Measurements from ENCODE around the gene COPZ1. TPM values are rescaled to one million over a fixed set of nuclear protein-coding genes. Genes with fewer than 3 reads are reported as not detected.

Gene COPZ1
- polyA plus RNA-seq, 3 donors = 78.9 to 190 (median 176) TPM

DNA sequence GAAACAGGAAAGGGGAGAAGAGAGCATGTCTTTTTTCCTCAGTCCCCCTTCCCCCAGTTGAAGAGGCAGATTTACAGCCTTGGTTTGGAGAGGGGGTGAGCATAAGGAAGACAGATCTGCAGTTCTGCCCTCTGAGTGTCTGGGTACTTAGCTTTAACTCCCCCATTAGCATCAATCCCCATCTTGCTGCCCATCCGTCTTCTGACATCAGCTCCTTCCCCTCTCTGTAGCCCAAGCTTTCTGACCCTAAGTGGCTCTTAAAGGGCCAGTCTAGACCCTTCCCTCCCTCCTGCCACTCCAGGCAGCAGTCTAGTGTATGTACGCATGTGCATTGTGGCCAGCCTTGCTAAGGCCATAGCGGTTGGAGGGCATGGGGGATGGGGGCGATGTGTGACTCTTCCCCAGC, 32.0 kb downstream of the COPZ1 start:
- H3K27ac Mint-ChIP-seq = no peak overlapping the region
- peaks cover 23 to 26% of the 10 kb centered on the region in 2 donors for H3K36me3 Mint-ChIP-seq
- no peaks in the 10 kb centered on the region for H3K9me3 Mint-ChIP-seq
- Histone ChIP-seq H3K4me3 (replicated peaks in 1 of 3; ENCODE audit: low read depth in 2 of 3, low read length in 3 of 3) (no peak overlapping the region), H3K4me1 (ENCODE audit: control insufficient read depth in 1 of 2, insufficient read depth in 2 of 2, low read length in 2 of 2) (peaks cover 30 to 41% of the 10 kb centered on the region in 2 donors), H3K27ac (ENCODE audit: low read depth in 1 of 2, low read length in 2 of 2) (no peak overlapping the region), H3K79me2 (ENCODE audit: insufficient read depth, low read length) (peaks cover 4% of the 10 kb centered on the region), H2AFZ (ENCODE audit: insufficient read depth, low read depth, low read length, poor library complexity, severe bottlenecking) (no peak overlapping the region), H4K20me1 (ENCODE audit: insufficient read depth, low read length) (no peaks in the 10 kb centered on the region), H3K36me3 (replicated peaks in 1 of 2; ENCODE audit: control insufficient read depth in 1 of 2, insufficient read depth in 2 of 2, low read length in 2 of 2) (peaks cover 0 to 19% of the 10 kb centered on the region in 2 donors), H3K9me3 (replicated peaks in 1 of 2; ENCODE audit: control insufficient read depth in 1 of 2, insufficient read depth in 1 of 2, low read length in 2 of 2) (no peaks in the 10 kb centered on the region), H3K4me2 (replicated peaks; ENCODE audit: extremely low read depth, low read length, poor library complexity, severe bottlenecking) (no peak overlapping the region), H3K27me3 (ENCODE audit: control insufficient read depth in 2 of 2, insufficient read depth in 2 of 2, low read length in 2 of 2) (no peaks in the 10 kb centered on the region), H3K9ac (ENCODE audit: insufficient read depth, low read length, poor library complexity, severe bottlenecking) (no peak overlapping the region)
- DNase-seq = no peak
- peaks cover 23% of the 10 kb centered on the region for H3K4me1 Mint-ChIP-seq
- peaks cover 4 to 6% (median 5%) of the 10 kb centered on the region in 3 donors for H3K27me3 Mint-ChIP-seq (ENCODE audit: low read depth in 3 of 3)
- TF ChIP-seq, protein P1, sequence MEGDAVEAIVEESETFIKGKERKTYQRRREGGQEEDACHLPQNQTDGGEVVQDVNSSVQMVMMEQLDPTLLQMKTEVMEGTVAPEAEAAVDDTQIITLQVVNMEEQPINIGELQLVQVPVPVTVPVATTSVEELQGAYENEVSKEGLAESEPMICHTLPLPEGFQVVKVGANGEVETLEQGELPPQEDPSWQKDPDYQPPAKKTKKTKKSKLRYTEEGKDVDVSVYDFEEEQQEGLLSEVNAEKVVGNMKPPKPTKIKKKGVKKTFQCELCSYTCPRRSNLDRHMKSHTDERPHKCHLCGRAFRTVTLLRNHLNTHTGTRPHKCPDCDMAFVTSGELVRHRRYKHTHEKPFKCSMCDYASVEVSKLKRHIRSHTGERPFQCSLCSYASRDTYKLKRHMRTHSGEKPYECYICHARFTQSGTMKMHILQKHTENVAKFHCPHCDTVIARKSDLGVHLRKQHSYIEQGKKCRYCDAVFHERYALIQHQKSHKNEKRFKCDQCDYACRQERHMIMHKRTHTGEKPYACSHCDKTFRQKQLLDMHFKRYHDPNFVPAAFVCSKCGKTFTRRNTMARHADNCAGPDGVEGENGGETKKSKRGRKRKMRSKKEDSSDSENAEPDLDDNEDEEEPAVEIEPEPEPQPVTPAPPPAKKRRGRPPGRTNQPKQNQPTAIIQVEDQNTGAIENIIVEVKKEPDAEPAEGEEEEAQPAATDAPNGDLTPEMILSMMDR (IDR thresholded peaks at IDR 0.05) = no peak
- 75% methylated on average over 1 of the region's 4 CpGs for WGBS (ENCODE audit: insufficient coverage)
- H3K4me3 Mint-ChIP-seq = no peak overlapping the region
- intact Hi-C loops (cut with micrococcal nuclease) = no loop called here

DNA sequence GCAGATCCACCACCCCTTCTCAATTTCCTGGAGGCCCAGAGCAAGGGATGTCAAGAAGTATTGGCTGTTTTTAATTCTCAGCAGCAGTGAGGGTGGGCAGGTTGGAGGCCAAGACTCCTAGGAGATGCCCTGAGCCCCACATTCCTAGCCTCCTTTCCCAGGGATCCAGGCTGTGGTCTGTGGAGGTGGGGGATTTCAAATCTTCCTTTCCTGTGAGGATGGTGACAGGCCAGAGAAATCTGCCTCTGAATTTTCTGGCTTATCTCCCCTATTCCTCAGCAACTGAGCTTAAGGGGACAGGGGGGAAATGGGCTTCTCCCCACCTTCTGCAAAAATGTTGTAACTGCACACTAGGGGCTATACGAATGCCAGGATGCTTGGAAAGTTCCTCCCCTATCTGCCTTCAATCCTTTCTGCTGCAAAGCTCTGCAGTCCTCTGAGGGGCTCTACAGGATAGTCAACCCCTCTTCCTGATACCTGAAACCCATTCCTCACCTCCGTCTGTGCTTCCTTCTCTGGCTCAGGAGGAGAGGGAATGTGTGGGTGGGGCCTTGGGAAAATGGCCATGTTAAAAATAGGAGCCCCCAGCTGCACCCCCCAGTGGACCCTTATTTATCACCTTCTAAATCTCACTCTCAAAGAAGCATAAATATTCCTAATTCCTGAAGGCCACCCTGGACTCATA, 32.7 kb downstream of the COPZ1 start:
- TF ChIP-seq, protein P1 (IDR thresholded peaks at IDR 0.05) = no peak
- no peaks in the 10 kb centered on the region for H3K9me3 Mint-ChIP-seq
- H3K4me2 ChIP-seq (replicated peaks; ENCODE audit: extremely low read depth, low read length, poor library complexity, severe bottlenecking) = no peak overlapping the region
- H3K36me3 Mint-ChIP-seq = peaks cover 19% of the 10 kb centered on the region in 2 donors
- H3K4me3 Mint-ChIP-seq = no peak overlapping the region
- H4K20me1 ChIP-seq (ENCODE audit: insufficient read depth, low read length) = no peaks in the 10 kb centered on the region
- H3K4me1 Mint-ChIP-seq = peaks cover 21% of the 10 kb centered on the region
- peaks cover 35 to 44% of the 10 kb centered on the region in 2 donors for H3K4me1 ChIP-seq (ENCODE audit: control insufficient read depth in 1 of 2, insufficient read depth in 2 of 2, low read length in 2 of 2)
- peaks cover 0 to 2% (median 1%) of the 10 kb centered on the region in 3 donors for H3K27me3 Mint-ChIP-seq (ENCODE audit: low read depth in 3 of 3)
- no peak overlapping the region for H3K9ac ChIP-seq (ENCODE audit: insufficient read depth, low read length, poor library complexity, severe bottlenecking)
- peak overlapping the region in 1 of 3 experiments; percentile 86 for H3K4me3 ChIP-seq (replicated peaks in 1 of 3; ENCODE audit: low read depth in 2 of 3, low read length in 3 of 3)
- 50% methylated on average over 1 of the region's 2 CpGs for WGBS (ENCODE audit: insufficient coverage)
- intact Hi-C loops (cut with micrococcal nuclease) = no loop called here
- H3K27me3 ChIP-seq (ENCODE audit: control insufficient read depth in 2 of 2, insufficient read depth in 2 of 2, low read length in 2 of 2) = no peaks in the 10 kb centered on the region
- no peak overlapping the region for H2AFZ ChIP-seq (ENCODE audit: insufficient read depth, low read depth, low read length, poor library complexity, severe bottlenecking)
- H3K9me3 ChIP-seq (replicated peaks in 1 of 2; ENCODE audit: control insufficient read depth in 1 of 2, insufficient read depth in 1 of 2, low read length in 2 of 2) = no peaks in the 10 kb centered on the region
- DNase-seq = no peak
- H3K27ac Mint-ChIP-seq = peak overlapping the region in 1 of 7 donors; percentile 2
- H3K36me3 ChIP-seq (replicated peaks in 1 of 2; ENCODE audit: control insufficient read depth in 1 of 2, insufficient read depth in 2 of 2, low read length in 2 of 2) = peaks cover 0 to 13% of the 10 kb centered on the region in 2 donors
- H3K79me2 ChIP-seq (ENCODE audit: insufficient read depth, low read length) = peaks cover 11% of the 10 kb centered on the region
- peak overlapping the region in 1 of 2 donors; percentile 99 for H3K27ac ChIP-seq (ENCODE audit: low read depth in 1 of 2, low read length in 2 of 2)
